ENCODE measurements around the gene ADAM15. TPM values are rescaled to one million over a fixed set of nuclear protein-coding genes. Genes with fewer than 3 reads are reported as not detected.

The ADAM15 gene
- total RNA-seq, 4 donors from 2014 or later: 232 to 289 (median 279) TPM

GRCh38 chr1:155026154-155026553, 25.0 kb upstream of the ADAM15 start:
- DNase-seq (ENCODE audit: low spot score in 2 of 2): no peak
- TF ChIP-seq POLR2A (IDR thresholded peaks at IDR 0.05) (no peak), CTCF (IDR thresholded peaks at IDR 0.05) (no peak)
- intact Hi-C loops (cut with DNase I; ENCODE audit: low total_unique reads): no loop called here
- 63 to 70% methylated on average over 9 of the region's 9 CpGs for WGBS, 2 donors
- H3K4me3 ChIP-seq (ENCODE audit: low read depth, poor library complexity, severe bottlenecking): no peak overlapping the region

- DNase-seq (ENCODE audit: low spot score in 2 of 2): no peak
- WGBS, 2 donors: 76 to 80% methylated on average over 6 of the region's 6 CpGs
- no peak overlapping the region for H3K4me3 ChIP-seq (ENCODE audit: low read depth, poor library complexity, severe bottlenecking)
- TF ChIP-seq POLR2A (IDR thresholded peaks at IDR 0.05): no peak
- TF ChIP-seq CTCF (IDR thresholded peaks at IDR 0.05): no peak
- intact Hi-C loops (cut with DNase I; ENCODE audit: low total_unique reads): no loop called here
Measured at GRCh38 chr1:155026588-155026987, 24.5 kb upstream of the ADAM15 start.

- TF ChIP-seq POLR2A (IDR thresholded peaks at IDR 0.05): no peak
- no peak for TF ChIP-seq CTCF (IDR thresholded peaks at IDR 0.05)
- H3K4me3 ChIP-seq (ENCODE audit: low read depth, poor library complexity, severe bottlenecking): no peak overlapping the region
- no peak for DNase-seq (ENCODE audit: low spot score in 2 of 2)
- 78 to 82% methylated on average over 12 to 15 of the region's 16 CpGs for WGBS, 2 donors
- intact Hi-C loops (cut with DNase I; ENCODE audit: low total_unique reads): no loop called here
Measured at GRCh38 chr1:155029513-155030242, 21.4 kb upstream of the ADAM15 start.

- no peak for DNase-seq (ENCODE audit: low spot score in 2 of 2)
- intact Hi-C loops (cut with DNase I; ENCODE audit: low total_unique reads): no loop called here
- 84 to 88% methylated on average over 15 of the region's 15 CpGs for WGBS, 2 donors
- TF ChIP-seq POLR2A (IDR thresholded peaks at IDR 0.05) (no peak), CTCF (IDR thresholded peaks at IDR 0.05) (no peak)
- no peak overlapping the region for H3K4me3 ChIP-seq (ENCODE audit: low read depth, poor library complexity, severe bottlenecking)
Measured at GRCh38 chr1:155030243-155030795, 20.8 kb upstream of the ADAM15 start.

GRCh38 chr1:155030899-155031298, 20.2 kb upstream of the ADAM15 start:
- 85 to 91% methylated on average over 11 of the region's 11 CpGs for WGBS, 2 donors
- intact Hi-C loops (cut with DNase I; ENCODE audit: low total_unique reads): no loop called here
- no peak for TF ChIP-seq POLR2A (IDR thresholded peaks at IDR 0.05)
- no peak for TF ChIP-seq CTCF (IDR thresholded peaks at IDR 0.05)
- DNase-seq (ENCODE audit: low spot score in 2 of 2): no peak
- no peak overlapping the region for H3K4me3 ChIP-seq (ENCODE audit: low read depth, poor library complexity, severe bottlenecking)

Measured in lower leg skin (tissue), 4 donors.